HG02852 (cell line): Measurements from ENCODE around the gene CATSPER2.
"Not testable (repeated sequence)": the region's sequence is repeated elsewhere in the genome, so short reads cannot be mapped to it uniquely, and the experiment has no call there.

Experiments
- ATAC-seq: cut with Tn5 transposase; IDR thresholded peaks from one replicate; pipeline ENCODE4 v1.9.1; 2021; ENCODE audit warnings: mild to moderate bottlenecking, moderate library complexity; ENCODE audit not compliant: unreplicated experiment

The CATSPER2 gene

GRCh38 chr15:43593328-43594190 is 55.1 kb downstream of the CATSPER2 start, which contains the start of gene CKMT1B:
Gene CKMT1B, plus strand, starts transcription at chr15:43594027. Its CDS starts 192 bp downstream, at chr15:43594219.
- ATAC-seq, result not testable (repeated sequence)

GRCh38 chr15:43592841-43593240 is 55.8 kb downstream of the CATSPER2 start:
- ATAC-seq, result not testable (repeated sequence)

- ATAC-seq, result peak; percentile 98
Observed at GRCh38 chr15:43589778-43590466, 58.7 kb downstream of the CATSPER2 start, which contains the start of gene PPIP5K1. Gene PPIP5K1, minus strand, starts transcription at chr15:43590208. Its CDS starts 5,704 bp downstream, at chr15:43584504.
